Astrocyte of the spinal cord (primary cell): ENCODE results near the gene TMPRSS11E.

Experiments used
- DNase-seq: peaks from one replicate; pipeline ENCODE4 v3.0.0; 2011; ENCODE audit warnings: low read depth, low spot score
- H3K4me3 ChIP-seq: 2 replicates; pipeline ENCODE4 v1.5.1; 2011; ENCODE audit warnings: low read depth, mild to moderate bottlenecking, low read length, moderate library complexity
- in situ Hi-C: cut with HindIII; loops from 2 replicates; pipeline ENCODE4 v1.10.0; 2017; ENCODE audit warnings: low sequenced_read_pairs
- TF ChIP-seq, protein P1 (sequence below): IDR thresholded peaks from 2 replicates; pipeline ENCODE4 v1.5.1; 2012; ENCODE audit warnings: low read depth, mild to moderate bottlenecking, low read length, inconsistent platforms

The TMPRSS11E gene

GRCh38 chr4:68460085-68460484, 12.8 kb downstream of the TMPRSS11E start:
- TF ChIP-seq, protein P1, sequence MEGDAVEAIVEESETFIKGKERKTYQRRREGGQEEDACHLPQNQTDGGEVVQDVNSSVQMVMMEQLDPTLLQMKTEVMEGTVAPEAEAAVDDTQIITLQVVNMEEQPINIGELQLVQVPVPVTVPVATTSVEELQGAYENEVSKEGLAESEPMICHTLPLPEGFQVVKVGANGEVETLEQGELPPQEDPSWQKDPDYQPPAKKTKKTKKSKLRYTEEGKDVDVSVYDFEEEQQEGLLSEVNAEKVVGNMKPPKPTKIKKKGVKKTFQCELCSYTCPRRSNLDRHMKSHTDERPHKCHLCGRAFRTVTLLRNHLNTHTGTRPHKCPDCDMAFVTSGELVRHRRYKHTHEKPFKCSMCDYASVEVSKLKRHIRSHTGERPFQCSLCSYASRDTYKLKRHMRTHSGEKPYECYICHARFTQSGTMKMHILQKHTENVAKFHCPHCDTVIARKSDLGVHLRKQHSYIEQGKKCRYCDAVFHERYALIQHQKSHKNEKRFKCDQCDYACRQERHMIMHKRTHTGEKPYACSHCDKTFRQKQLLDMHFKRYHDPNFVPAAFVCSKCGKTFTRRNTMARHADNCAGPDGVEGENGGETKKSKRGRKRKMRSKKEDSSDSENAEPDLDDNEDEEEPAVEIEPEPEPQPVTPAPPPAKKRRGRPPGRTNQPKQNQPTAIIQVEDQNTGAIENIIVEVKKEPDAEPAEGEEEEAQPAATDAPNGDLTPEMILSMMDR, result no peak
- no peak overlapping the region for H3K4me3 ChIP-seq
- DNase-seq, result no peak
- in situ Hi-C loops, result no loop called here

DNA sequence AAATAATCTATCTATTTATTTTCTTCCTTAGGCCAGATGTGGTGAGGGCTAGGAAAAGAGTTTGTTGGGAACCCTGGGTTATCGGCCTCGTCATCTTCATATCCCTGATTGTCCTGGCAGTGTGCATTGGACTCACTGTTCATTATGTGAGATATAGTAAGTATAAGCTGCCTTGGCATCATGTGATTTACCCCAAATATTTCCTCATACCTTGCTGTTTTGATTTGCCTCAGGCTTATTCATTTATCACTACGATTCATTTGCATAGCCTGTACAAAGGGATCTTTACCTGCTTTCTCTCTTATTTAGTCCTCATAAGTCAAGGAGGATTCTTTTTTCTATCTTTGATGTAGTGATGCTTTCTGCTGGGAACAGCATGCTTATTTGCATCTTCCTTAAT, 14.5 kb downstream of the TMPRSS11E start:
- in situ Hi-C loops, result no loop called here
- H3K4me3 ChIP-seq, result no peak overlapping the region
- TF ChIP-seq, protein P1, result no peak
- DNase-seq, result no peak

GRCh38 chr4:68462691-68463090, 15.4 kb downstream of the TMPRSS11E start:
- H3K4me3 ChIP-seq, result no peak overlapping the region
- in situ Hi-C loops, result no loop called here
- no peak for DNase-seq
- TF ChIP-seq, protein P1, result no peak

GRCh38 chr4:68463796-68464195, 16.5 kb downstream of the TMPRSS11E start:
- TF ChIP-seq, protein P1, result no peak
- in situ Hi-C loops, result no loop called here
- DNase-seq, result no peak
- no peak overlapping the region for H3K4me3 ChIP-seq

DNA sequence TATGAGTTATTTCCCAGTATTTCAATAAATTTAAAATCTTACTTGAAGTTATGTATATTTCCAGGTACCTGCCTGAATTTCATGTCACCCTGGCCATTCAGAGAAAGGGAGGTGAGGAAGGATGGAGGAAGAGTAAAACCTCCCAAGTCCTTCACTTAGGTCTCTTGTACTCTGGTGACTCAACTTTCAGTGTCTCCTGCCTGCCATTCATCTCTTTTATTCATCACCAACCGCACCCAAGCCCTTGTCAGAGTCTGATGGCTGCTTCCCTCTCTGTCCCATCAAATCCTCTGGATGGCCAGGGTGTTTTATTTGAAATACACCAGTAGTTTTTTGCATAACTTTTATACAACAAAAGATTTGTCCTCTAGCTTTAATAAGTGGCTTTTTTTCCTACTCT, 17.8 kb downstream of the TMPRSS11E start:
- DNase-seq, result no peak
- in situ Hi-C loops, result no loop called here
- TF ChIP-seq, protein P1, result no peak
- no peak overlapping the region for H3K4me3 ChIP-seq

DNA sequence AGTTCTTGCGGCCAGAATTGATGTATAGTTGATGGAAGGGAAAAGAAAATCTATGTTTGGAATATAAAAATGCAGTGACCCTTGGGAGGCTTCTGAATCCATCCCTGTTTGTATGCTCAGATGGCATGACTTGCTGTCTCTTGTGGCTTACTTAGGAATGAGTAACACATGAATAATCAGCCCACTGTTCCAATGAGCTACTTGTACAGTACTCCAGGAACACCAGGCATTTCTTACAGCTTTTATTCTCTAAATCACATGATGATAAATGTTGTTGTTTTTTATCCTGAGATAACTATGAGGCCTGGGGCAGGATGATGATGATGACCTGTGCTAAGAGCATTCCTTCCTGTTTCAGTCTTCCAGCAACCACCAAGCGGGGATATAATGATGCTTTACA, 18.9 kb downstream of the TMPRSS11E start:
- H3K4me3 ChIP-seq, result no peak overlapping the region
- peak; percentile 81 for DNase-seq
- in situ Hi-C loops, result no loop called here
- TF ChIP-seq, protein P1, result no peak

DNA sequence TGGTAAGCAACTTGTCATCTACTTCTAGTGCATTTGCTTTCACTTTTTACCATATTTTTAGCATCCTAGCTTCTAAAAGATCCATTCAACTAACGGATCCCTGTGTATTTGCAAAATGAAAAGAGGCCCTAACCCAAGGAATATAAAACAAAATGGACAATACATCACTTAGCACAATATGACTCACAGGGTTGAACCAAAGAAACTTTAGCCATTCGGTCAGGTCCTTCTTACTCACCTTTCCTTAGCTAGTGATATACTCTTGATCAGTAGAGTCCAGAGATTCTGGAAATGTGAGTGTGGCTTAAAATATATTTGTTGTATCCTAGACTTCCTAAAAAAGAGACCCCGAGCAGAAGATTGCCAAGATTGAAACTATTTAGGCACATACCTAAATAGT, 19.5 kb downstream of the TMPRSS11E start:
- in situ Hi-C loops, result no loop called here
- TF ChIP-seq, protein P1, result no peak
- H3K4me3 ChIP-seq, result no peak overlapping the region
- DNase-seq, result peak; percentile 33
